Gastrocnemius medialis (tissue), 4 donors: ENCODE data around the gene TNNT3. TPM values are rescaled to one million over a fixed set of nuclear protein-coding genes. Genes with fewer than 3 reads are reported as not detected.

Experiments
- ATAC-seq, 2 donors: fragments of 150-250 bp; one replicate each; pipeline ENCODE4 v1.9.1; 2016
- DNase-seq, 2 donors: peaks; one replicate each; pipeline ENCODE4 v3.0.0-alpha.2; 2019
- H3K27ac ChIP-seq, 4 donors: fragments of 200-600 bp; sonication (generic); 1 replicate in 1 of 4; 2 replicates in 3 of 4; pipeline ENCODE4 v1.5.1; 2016 to 2018; ENCODE audit warnings: mild to moderate bottlenecking in 2 of 4, moderate library complexity in 1 of 4
- H3K27me3 ChIP-seq, 3 donors: fragments of 200-600 bp; sonication (generic) in 2 of 3; 1 replicate in 1 of 3; 2 replicates in 2 of 3; pipeline versions ENCODE4 v1.5.1 to v1.6.0; 2016 to 2019; ENCODE audit warnings: mild to moderate bottlenecking in 1 of 3, moderate library complexity in 1 of 3
- H3K36me3 ChIP-seq, 2 donors: fragments of 200-600 bp; sonication (generic) in 1 of 2; one replicate each; pipeline ENCODE4 v1.5.1; 2017 to 2018
- H3K4me1 ChIP-seq, 2 donors: fragments of 200-600 bp; sonication (generic) in 1 of 2; one replicate each; pipeline ENCODE4 v1.5.1; 2016 to 2017; ENCODE audit warnings: mild to moderate bottlenecking in 2 of 2
- H3K4me3 ChIP-seq, 4 donors: fragments of 200-600 bp; sonication (generic) in 3 of 4; 1 replicate in 1 of 4; 2 replicates in 3 of 4; pipeline ENCODE4 v1.5.1; 2016 to 2019; ENCODE audit warnings: mild to moderate bottlenecking in 2 of 4
- H3K9me3 ChIP-seq, 3 donors: fragments of 200-600 bp; sonication (generic) in 2 of 3; 1 replicate in 1 of 3; 2 replicates in 2 of 3; pipeline ENCODE4 v1.5.1; 2016 to 2019
- POLR2A ChIP-seq, 2 donors: fragments of 450-650 bp; IDR thresholded peaks; one replicate each; pipeline ENCODE4 v1.6.1; 2017; ENCODE audit warnings: antibody characterized with exemption in 2 of 2, mild to moderate bottlenecking in 2 of 2, moderate library complexity in 2 of 2
- in situ Hi-C, 4 donors: fragments of 200-750 bp; cut with MboI; loops; one replicate each; pipeline versions ENCODE4 v1.15.0 to v1.8.0; 2017; ENCODE audit warnings: low sequenced_read_pairs in 4 of 4
- intact Hi-C: fragments of 100-400 bp; cut with DNase I; formaldehyde crosslinking; loops from one replicate; pipeline ENCODE4 v1.15.1; 2023; ENCODE audit warnings: low total_unique reads
- total RNA-seq, 4 donors: library from RNA; depleted of rRNA; stranded (reverse); fragments of >200 nt; gene quantifications; one replicate each; pipeline versions ENCODE4 v1.1.0 to v1.2.3, GENCODE V29; 2016
- TF ChIP-seq, protein P1 (sequence below), 5 experiments: fragments of 450-650 bp in 3 of 5; fragments of 200-600 bp in 2 of 5; sonication (generic) in 2 of 5; IDR thresholded peaks in 4 of 5; conservative IDR thresholded peaks in 1 of 5; 1 replicate in 4 of 5; 2 replicates in 1 of 5; pipeline ENCODE4 v1.5.1; 2016 to 2019; ENCODE audit warnings: antibody characterized with exemption in 5 of 5, mild to moderate bottlenecking in 3 of 5, moderate library complexity in 3 of 5

TNNT3 gene
- 1,000 to 10,000 TPM; 1,260 to 3,441 (median 1,835) TPM for total RNA-seq

DNA sequence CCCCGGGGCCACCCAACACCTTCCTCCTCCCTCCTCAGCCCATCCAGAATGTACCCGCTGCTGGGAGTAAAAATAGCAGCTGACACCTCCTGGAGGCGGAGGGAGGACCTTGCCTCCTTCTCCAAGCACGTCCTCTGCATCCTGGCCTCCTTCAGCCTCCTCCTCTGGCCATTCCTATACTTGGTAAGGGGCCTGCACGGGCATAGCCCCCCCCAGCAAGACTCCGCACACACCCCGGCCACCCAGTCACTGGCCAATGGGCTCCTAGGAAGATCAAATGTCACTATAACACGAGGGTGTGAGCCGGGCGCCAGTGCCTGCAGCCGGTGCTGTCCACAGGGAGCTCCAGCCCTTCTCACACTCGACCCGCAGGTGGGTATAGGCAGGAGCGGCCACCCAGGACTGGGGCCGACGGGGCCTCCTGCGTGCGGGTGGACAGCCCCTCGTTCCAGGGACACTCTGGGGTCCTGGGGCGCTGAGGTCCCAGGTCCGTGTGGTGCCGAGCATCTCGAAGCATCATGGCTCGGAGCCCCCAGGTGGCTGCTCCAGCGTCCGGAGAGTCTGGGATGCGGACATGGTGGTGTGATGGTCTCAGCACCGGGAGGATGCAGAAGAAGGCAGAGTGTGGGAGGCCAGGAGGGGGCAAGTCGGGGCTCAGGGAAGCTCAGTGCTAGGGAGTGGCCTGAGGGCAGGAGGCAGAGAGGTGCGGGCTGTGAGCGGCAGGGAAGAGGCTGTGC, at the start of gene TNNT3:
Gene TNNT3, plus strand, starts transcription at position 313 of the 737 bp plus-strand sequence. CDS start 3,172 bp downstream, outside the sequence.
- DNase-seq (peak; percentile 72 to 90), ATAC-seq (peak; percentile 59 to 69)
- peaks cover 58 to 79% of the 10 kb centered on the region in 2 donors for H3K4me1 ChIP-seq
- TF ChIP-seq, protein P1, sequence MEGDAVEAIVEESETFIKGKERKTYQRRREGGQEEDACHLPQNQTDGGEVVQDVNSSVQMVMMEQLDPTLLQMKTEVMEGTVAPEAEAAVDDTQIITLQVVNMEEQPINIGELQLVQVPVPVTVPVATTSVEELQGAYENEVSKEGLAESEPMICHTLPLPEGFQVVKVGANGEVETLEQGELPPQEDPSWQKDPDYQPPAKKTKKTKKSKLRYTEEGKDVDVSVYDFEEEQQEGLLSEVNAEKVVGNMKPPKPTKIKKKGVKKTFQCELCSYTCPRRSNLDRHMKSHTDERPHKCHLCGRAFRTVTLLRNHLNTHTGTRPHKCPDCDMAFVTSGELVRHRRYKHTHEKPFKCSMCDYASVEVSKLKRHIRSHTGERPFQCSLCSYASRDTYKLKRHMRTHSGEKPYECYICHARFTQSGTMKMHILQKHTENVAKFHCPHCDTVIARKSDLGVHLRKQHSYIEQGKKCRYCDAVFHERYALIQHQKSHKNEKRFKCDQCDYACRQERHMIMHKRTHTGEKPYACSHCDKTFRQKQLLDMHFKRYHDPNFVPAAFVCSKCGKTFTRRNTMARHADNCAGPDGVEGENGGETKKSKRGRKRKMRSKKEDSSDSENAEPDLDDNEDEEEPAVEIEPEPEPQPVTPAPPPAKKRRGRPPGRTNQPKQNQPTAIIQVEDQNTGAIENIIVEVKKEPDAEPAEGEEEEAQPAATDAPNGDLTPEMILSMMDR (IDR thresholded peaks at IDR 0.05 in 4 of 5, conservative IDR thresholded peaks at IDR 0.05 in 1 of 5), result peak in 1 of 5 experiments; percentile 23
- peak; percentile 47 to 83 for TF ChIP-seq POLR2A (IDR thresholded peaks at IDR 0.05)
- H3K4me3 ChIP-seq, result peak within 1 kb of the TSS in 3 of 4 donors; percentile 42 to 56 (median 53)
- intact Hi-C loops (loop anchor here (2.0 kb wide), 1 partner anchor 81 kb away; the partner anchor contains the start of gene TNNI2), in situ Hi-C loops (no loop called here)
- H3K27ac ChIP-seq, result peak within 1 kb of the TSS; percentile 88 to 99 (median 93)
- no peaks in the 10 kb centered on the region for H3K9me3 ChIP-seq
- H3K36me3 ChIP-seq, result no peaks in the 10 kb centered on the region
- no peaks in the 10 kb centered on the region for H3K27me3 ChIP-seq

DNA sequence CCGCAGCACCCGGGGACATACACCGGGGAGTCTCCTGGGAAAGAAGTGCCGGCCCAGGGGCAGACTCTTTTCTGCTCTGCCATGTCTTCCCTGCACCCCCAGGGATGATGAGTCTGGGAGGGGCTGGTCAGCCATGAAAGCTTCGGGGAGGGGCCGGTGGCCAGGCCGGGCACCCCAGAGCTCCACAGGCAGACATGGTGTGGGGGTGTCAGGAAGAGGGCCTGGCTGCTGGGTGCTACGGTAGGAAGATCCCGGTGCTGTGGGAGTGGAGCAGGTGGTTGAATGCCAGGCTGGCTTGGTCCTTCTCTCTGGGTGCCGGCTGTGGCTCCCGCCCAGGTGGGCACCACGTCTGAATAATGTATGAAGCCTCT, 49.2 kb upstream of the TNNT3 start:
- in situ Hi-C loops, result no loop called here
- intact Hi-C loops, result no loop called here
- peaks cover 31 to 64% (median 58%) of the 10 kb centered on the region in 3 donors for H3K27me3 ChIP-seq
- peak overlapping the region; percentile 58 to 73 (median 69) for H3K27ac ChIP-seq
- H3K4me3 ChIP-seq, result peak overlapping the region in 3 of 4 donors; percentile 21 to 37 (median 36)
- DNase-seq, result no peak
- peak in 1 of 2 donors; percentile 6 for ATAC-seq
- no peaks in the 10 kb centered on the region for H3K36me3 ChIP-seq
- H3K4me1 ChIP-seq, result peaks cover 5 to 16% of the 10 kb centered on the region in 2 donors
- TF ChIP-seq, protein P1 (IDR thresholded peaks at IDR 0.05 in 4 of 5, conservative IDR thresholded peaks at IDR 0.05 in 1 of 5), result no peak
- TF ChIP-seq POLR2A (IDR thresholded peaks at IDR 0.05), result no peak
- no peaks in the 10 kb centered on the region for H3K9me3 ChIP-seq

DNA sequence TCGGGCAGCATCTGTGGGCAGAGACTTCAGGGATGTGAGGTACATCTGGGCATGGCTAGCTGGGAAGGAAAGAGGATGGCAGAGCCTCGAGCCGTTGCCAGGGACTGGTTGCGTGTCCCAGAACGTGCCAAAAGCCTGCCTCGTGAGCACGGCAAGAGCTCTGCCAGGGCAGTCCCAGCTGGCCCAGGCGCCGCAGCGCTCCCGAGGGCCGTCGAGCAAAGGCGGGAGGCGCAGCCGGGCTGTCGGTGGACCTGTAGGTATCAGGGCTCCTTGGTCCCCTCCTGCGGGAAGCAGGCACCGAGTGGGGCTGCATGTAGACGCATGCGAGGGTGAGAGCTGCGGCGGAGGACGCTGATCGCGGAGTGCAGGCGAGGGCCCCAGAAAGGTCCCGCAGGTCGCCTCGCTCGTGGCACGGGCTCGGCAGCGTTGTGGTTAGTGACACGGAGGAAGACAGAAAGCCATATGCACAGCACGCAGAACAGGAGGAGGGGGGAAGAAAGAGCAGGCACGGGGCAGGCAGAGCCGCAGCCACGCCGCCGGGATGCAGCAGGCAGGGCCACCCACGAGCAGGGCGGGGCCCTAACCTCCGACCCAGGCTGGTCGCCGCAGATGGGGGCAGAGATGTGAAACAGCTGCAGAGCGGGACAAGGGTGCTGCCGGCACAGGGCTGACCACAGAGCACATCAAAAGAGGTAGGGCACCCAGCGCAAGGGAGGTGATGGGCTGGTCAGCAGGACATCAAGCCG, 48.6 kb upstream of the TNNT3 start:
- intact Hi-C loops, result no loop called here
- no peaks in the 10 kb centered on the region for H3K9me3 ChIP-seq
- no peak for DNase-seq
- no peaks in the 10 kb centered on the region for H3K36me3 ChIP-seq
- ATAC-seq, result peak in 1 of 2 donors; percentile 38
- H3K27me3 ChIP-seq, result peaks cover 34 to 67% (median 63%) of the 10 kb centered on the region in 3 donors
- H3K27ac ChIP-seq, result peak overlapping the region; percentile 58 to 73 (median 69)
- TF ChIP-seq, protein P1 (IDR thresholded peaks at IDR 0.05 in 4 of 5, conservative IDR thresholded peaks at IDR 0.05 in 1 of 5), result no peak
- no peak for TF ChIP-seq POLR2A (IDR thresholded peaks at IDR 0.05)
- H3K4me3 ChIP-seq, result peak overlapping the region; percentile 21 to 37 (median 32)
- in situ Hi-C loops, result no loop called here
- H3K4me1 ChIP-seq, result peaks cover 5 to 16% of the 10 kb centered on the region in 2 donors

DNA sequence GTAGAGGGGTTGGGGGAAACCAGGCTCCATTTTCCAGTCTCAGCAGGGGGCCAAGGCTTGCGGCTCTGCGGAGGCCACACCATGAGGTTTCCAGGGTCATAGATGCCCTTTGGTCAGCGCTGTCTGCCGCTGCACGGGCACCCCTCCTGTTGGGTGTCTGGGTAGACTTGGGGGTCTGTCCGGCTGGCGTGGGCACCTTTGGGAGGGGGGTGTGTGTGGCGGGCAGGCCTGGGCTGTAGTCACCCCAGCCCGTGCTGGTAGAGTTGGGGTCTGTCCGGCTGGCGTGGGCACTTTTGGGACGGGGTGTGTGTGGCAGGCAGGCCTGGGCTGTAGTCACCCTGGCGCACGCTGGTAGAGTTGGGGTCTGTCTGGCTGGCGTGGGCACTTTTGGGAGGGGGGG, 48.0 kb upstream of the TNNT3 start:
- TF ChIP-seq, protein P1 (IDR thresholded peaks at IDR 0.05 in 4 of 5, conservative IDR thresholded peaks at IDR 0.05 in 1 of 5), result no peak
- TF ChIP-seq POLR2A (IDR thresholded peaks at IDR 0.05), result no peak
- H3K4me1 ChIP-seq, result peaks cover 5 to 22% of the 10 kb centered on the region in 2 donors
- no peaks in the 10 kb centered on the region for H3K9me3 ChIP-seq
- DNase-seq (no peak), ATAC-seq (no peak)
- peaks cover 34 to 67% (median 63%) of the 10 kb centered on the region in 3 donors for H3K27me3 ChIP-seq
- H3K27ac ChIP-seq, result peak overlapping the region; percentile 58 to 73 (median 69)
- peak overlapping the region in 3 of 4 donors; percentile 17 to 37 (median 21) for H3K4me3 ChIP-seq
- H3K36me3 ChIP-seq, result no peaks in the 10 kb centered on the region
- intact Hi-C loops (no loop called here), in situ Hi-C loops (no loop called here)
